Tibial nerve (tissue), 4 donors: ENCODE results near the gene COL4A3. TPM values are rescaled to one million over a fixed set of nuclear protein-coding genes. Genes with fewer than 3 reads are reported as not detected.

Experiments
- DNase-seq, 2 donors: peaks; one replicate each; pipeline ENCODE4 v3.0.0-alpha.2; 2019; ENCODE audit warnings: low spot score in 2 of 2
- H3K27ac ChIP-seq, 4 donors: fragments of 200-600 bp; sonication (generic) in 3 of 4; one replicate each; pipeline ENCODE4 v1.5.1; 2017 to 2019; ENCODE audit warnings: mild to moderate bottlenecking in 1 of 4
- H3K27me3 ChIP-seq, 2 donors: fragments of 200-600 bp; sonication (generic) in 1 of 2; one replicate each; pipeline versions ENCODE4 v1.5.1 to v1.6.0; 2017 to 2019
- H3K36me3 ChIP-seq, 3 donors: fragments of 200-600 bp; sonication (generic); one replicate each; pipeline ENCODE4 v1.5.1; 2018 to 2019
- H3K4me1 ChIP-seq, 4 donors: fragments of 200-600 bp; sonication (generic) in 3 of 4; one replicate each; pipeline ENCODE4 v1.5.1; 2017 to 2019
- H3K4me3 ChIP-seq, 4 donors: fragments of 200-600 bp; sonication (generic) in 3 of 4; one replicate each; pipeline ENCODE4 v1.5.1; 2017 to 2019; ENCODE audit warnings: mild to moderate bottlenecking in 1 of 4, moderate library complexity in 1 of 4
- H3K9me3 ChIP-seq, 4 donors: fragments of 200-600 bp; sonication (generic) in 3 of 4; one replicate each; pipeline ENCODE4 v1.5.1; 2017 to 2019
- CTCF ChIP-seq, 5 experiments: fragments of 200-600 bp in 3 of 5; fragments of 450-650 bp in 2 of 5; sonication (generic) in 3 of 5; IDR thresholded peaks; one replicate each; pipeline ENCODE4 v1.5.1; 2016 to 2019; ENCODE audit warnings: antibody characterized with exemption in 5 of 5, mild to moderate bottlenecking in 3 of 5, moderate library complexity in 2 of 5
- EP300 ChIP-seq, 2 donors: sonication (generic); formaldehyde crosslinking; IDR thresholded peaks; one replicate each; pipeline ENCODE4 v1.6.1; 2017; ENCODE audit warnings: antibody characterized with exemption in 2 of 2, mild to moderate bottlenecking in 1 of 2
- POLR2A ChIP-seq, 2 donors: fragments of 450-650 bp; IDR thresholded peaks; one replicate each; pipeline ENCODE4 v1.6.1; 2017; ENCODE audit warnings: antibody characterized with exemption in 2 of 2, mild to moderate bottlenecking in 2 of 2, moderate library complexity in 2 of 2
- WGBS, 2 donors: methylation state at CpG; one replicate each; pipeline ENCODE4 v1.1.5; 2018; 5-methylcytosine and 5-hydroxymethylcytosine counted together
- total RNA-seq, 4 donors: library from RNA; depleted of rRNA; stranded (reverse); fragments of >200 nt; gene quantifications; one replicate each; pipeline ENCODE4 v1.1.0, GENCODE V29; 2016

The COL4A3 gene
- total RNA-seq, 4 donors from 2014 or later = 3.9 to 8.6 (median 7.6) TPM

- H3K4me3 ChIP-seq = no peak overlapping the region
- no peaks in the 10 kb centered on the region for H3K4me1 ChIP-seq
- peaks cover 0 to 43% (median 0%) of the 10 kb centered on the region in 3 donors for H3K36me3 ChIP-seq
- no peaks in the 10 kb centered on the region for H3K9me3 ChIP-seq
- no peak for DNase-seq
- no peak overlapping the region for H3K27ac ChIP-seq
- no peaks in the 10 kb centered on the region for H3K27me3 ChIP-seq
- 77 to 78% methylated on average over 2 of the region's 2 CpGs for WGBS, 2 donors
- no peak for TF ChIP-seq CTCF (IDR thresholded peaks at IDR 0.05)
- TF ChIP-seq POLR2A (IDR thresholded peaks at IDR 0.05) = no peak
- no peak for TF ChIP-seq EP300 (IDR thresholded peaks at IDR 0.05)
These were observed 179.8 kb downstream of the COL4A3 start for GRCh38 chr2:227344231-227344630.

- peaks cover 0 to 47% (median 0%) of the 10 kb centered on the region in 3 donors for H3K36me3 ChIP-seq
- DNase-seq = no peak
These were observed 182.7 kb downstream of the COL4A3 start for GRCh38 chr2:227347117-227347516.

GRCh38 chr2:227348324-227348723 is 183.9 kb downstream of the COL4A3 start:
- WGBS, 2 donors = 91 to 94% methylated on average over 2 of the region's 2 CpGs
- H3K9me3 ChIP-seq = no peaks in the 10 kb centered on the region
- no peak for DNase-seq
- peaks cover 0 to 46% (median 0%) of the 10 kb centered on the region in 3 donors for H3K36me3 ChIP-seq
- no peak overlapping the region for H3K4me3 ChIP-seq
- no peaks in the 10 kb centered on the region for H3K4me1 ChIP-seq
- H3K27me3 ChIP-seq = no peaks in the 10 kb centered on the region
- no peak for TF ChIP-seq CTCF (IDR thresholded peaks at IDR 0.05)
- no peak for TF ChIP-seq EP300 (IDR thresholded peaks at IDR 0.05)
- no peak for TF ChIP-seq POLR2A (IDR thresholded peaks at IDR 0.05)
- H3K27ac ChIP-seq = no peak overlapping the region

More at GRCh38 chr2:227347117-227347516, 182.7 kb downstream of the COL4A3 start:
- no peak overlapping the region for H3K27ac ChIP-seq
- TF ChIP-seq EP300 (IDR thresholded peaks at IDR 0.05) (no peak), POLR2A (IDR thresholded peaks at IDR 0.05) (no peak), CTCF (IDR thresholded peaks at IDR 0.05) (no peak)
- no peak overlapping the region for H3K4me3 ChIP-seq
- no peaks in the 10 kb centered on the region for H3K9me3 ChIP-seq
- H3K27me3 ChIP-seq = no peaks in the 10 kb centered on the region
- 81 to 84% methylated on average over 7 of the region's 7 CpGs for WGBS, 2 donors
- H3K4me1 ChIP-seq = no peaks in the 10 kb centered on the region

GRCh38 chr2:227349989-227350612 is 185.7 kb downstream of the COL4A3 start:
- Histone ChIP-seq H3K4me1 (no peaks in the 10 kb centered on the region), H3K4me3 (no peak overlapping the region), H3K9me3 (no peaks in the 10 kb centered on the region), H3K27ac (no peak overlapping the region), H3K36me3 (peaks cover 0 to 50% (median 0%) of the 10 kb centered on the region in 3 donors), H3K27me3 (no peaks in the 10 kb centered on the region)
- WGBS, 2 donors = 91 to 96% methylated on average over 7 of the region's 7 CpGs
- DNase-seq = no peak
- no peak for TF ChIP-seq EP300 (IDR thresholded peaks at IDR 0.05)
- no peak for TF ChIP-seq POLR2A (IDR thresholded peaks at IDR 0.05)
- TF ChIP-seq CTCF (IDR thresholded peaks at IDR 0.05) = no peak

GRCh38 chr2:227351639-227352038 is 187.2 kb downstream of the COL4A3 start:
- H3K27me3 ChIP-seq = no peaks in the 10 kb centered on the region
- H3K9me3 ChIP-seq = no peaks in the 10 kb centered on the region
- DNase-seq = no peak
- WGBS, 2 donors = 57 to 82% methylated on average over 4 of the region's 4 CpGs
- peaks cover 0 to 65% (median 0%) of the 10 kb centered on the region in 3 donors for H3K36me3 ChIP-seq
- H3K4me1 ChIP-seq = no peaks in the 10 kb centered on the region
- no peak for TF ChIP-seq EP300 (IDR thresholded peaks at IDR 0.05)
- no peak for TF ChIP-seq POLR2A (IDR thresholded peaks at IDR 0.05)
- no peak for TF ChIP-seq CTCF (IDR thresholded peaks at IDR 0.05)
- no peak overlapping the region for H3K4me3 ChIP-seq
- no peak overlapping the region for H3K27ac ChIP-seq
